BLaER1 (cell line): ENCODE measurements around the gene KAZN.

ENCODE experiments used
- H3K27ac ChIP-seq: shearing (Covaris generic); formaldehyde crosslinking; 2 replicates; pipeline ENCODE4 v1.8.1; 2022
- H3K27me3 ChIP-seq: shearing (Covaris generic); formaldehyde crosslinking; 2 replicates; pipeline ENCODE4 v1.8.1; 2022
- H3K36me3 ChIP-seq: shearing (Covaris generic); formaldehyde crosslinking; 2 replicates; pipeline ENCODE4 v1.8.1; 2022
- H3K4me1 ChIP-seq: shearing (Covaris generic); formaldehyde crosslinking; 2 replicates; pipeline ENCODE4 v1.8.1; 2022
- H3K4me2 ChIP-seq: shearing (Covaris generic); formaldehyde crosslinking; 2 replicates; pipeline ENCODE4 v1.8.1; 2022
- H3K4me3 ChIP-seq: shearing (Covaris generic); formaldehyde crosslinking; 2 replicates; pipeline ENCODE4 v1.8.1; 2022
- H3K9ac ChIP-seq: shearing (Covaris generic); formaldehyde crosslinking; 2 replicates; pipeline ENCODE4 v1.8.1; 2022
- H3K9me3 ChIP-seq: shearing (Covaris generic); formaldehyde crosslinking; 2 replicates; pipeline ENCODE4 v1.8.1; 2022
- H4K20me1 ChIP-seq: shearing (Covaris generic); formaldehyde crosslinking; 2 replicates; pipeline ENCODE4 v1.8.1; 2022
- Cebpa-rat ChIP-seq: shearing (Covaris generic); IDR thresholded peaks from 2 replicates; pipeline ENCODE4 v1.8.1; 2022

KAZN gene

GRCh38 chr1:15122331-15122730 is 523.8 kb downstream of the KAZN start:
- no peaks in the 10 kb centered on the region for H3K27me3 ChIP-seq
- no peak overlapping the region for H3K4me3 ChIP-seq
- no peak overlapping the region for H3K9ac ChIP-seq
- no peak for TF ChIP-seq Cebpa-rat
- no peaks in the 10 kb centered on the region for H4K20me1 ChIP-seq
- H3K9me3 ChIP-seq: no peaks in the 10 kb centered on the region
- H3K4me2 ChIP-seq: no peak overlapping the region
- H3K27ac ChIP-seq: no peak overlapping the region
- no peaks in the 10 kb centered on the region for H3K36me3 ChIP-seq
- no peaks in the 10 kb centered on the region for H3K4me1 ChIP-seq

GRCh38 chr1:15123270-15123669 is 524.8 kb downstream of the KAZN start:
- Histone ChIP-seq H3K27me3 (no peaks in the 10 kb centered on the region), H3K36me3 (no peaks in the 10 kb centered on the region), H4K20me1 (no peaks in the 10 kb centered on the region), H3K27ac (no peak overlapping the region), H3K4me1 (no peaks in the 10 kb centered on the region), H3K4me2 (no peak overlapping the region), H3K9me3 (no peaks in the 10 kb centered on the region), H3K4me3 (no peak overlapping the region), H3K9ac (no peak overlapping the region)
- no peak for TF ChIP-seq Cebpa-rat

GRCh38 chr1:15123925-15124324 is 525.4 kb downstream of the KAZN start:
- no peaks in the 10 kb centered on the region for H3K9me3 ChIP-seq
- H3K36me3 ChIP-seq: no peaks in the 10 kb centered on the region
- no peak overlapping the region for H3K27ac ChIP-seq
- no peaks in the 10 kb centered on the region for H4K20me1 ChIP-seq
- no peaks in the 10 kb centered on the region for H3K27me3 ChIP-seq
- H3K9ac ChIP-seq: no peak overlapping the region
- no peak overlapping the region for H3K4me3 ChIP-seq
- no peak for TF ChIP-seq Cebpa-rat
- H3K4me2 ChIP-seq: no peak overlapping the region
- H3K4me1 ChIP-seq: peaks cover 4% of the 10 kb centered on the region

- H3K27me3 ChIP-seq: no peaks in the 10 kb centered on the region
- no peak overlapping the region for H3K4me2 ChIP-seq
- H3K4me1 ChIP-seq: peaks cover 9% of the 10 kb centered on the region
- no peaks in the 10 kb centered on the region; the same call in 1 of the 2 replicates for H3K9me3 ChIP-seq
- no peaks in the 10 kb centered on the region for H4K20me1 ChIP-seq
- H3K27ac ChIP-seq: no peak overlapping the region
- no peak overlapping the region for H3K9ac ChIP-seq
- H3K36me3 ChIP-seq: no peaks in the 10 kb centered on the region
- no peak for TF ChIP-seq Cebpa-rat
- H3K4me3 ChIP-seq: no peak overlapping the region
These were observed 526.0 kb downstream of the KAZN start for GRCh38 chr1:15124362-15125100.

- Histone ChIP-seq H4K20me1 (no peaks in the 10 kb centered on the region), H3K9me3 (peaks cover 7% of the 10 kb centered on the region), H3K4me2 (no peak overlapping the region), H3K27me3 (no peaks in the 10 kb centered on the region), H3K36me3 (no peaks in the 10 kb centered on the region), H3K27ac (no peak overlapping the region), H3K4me1 (peaks cover 9% of the 10 kb centered on the region), H3K4me3 (no peak overlapping the region), H3K9ac (no peak overlapping the region)
- TF ChIP-seq Cebpa-rat: no peak
These were observed 526.7 kb downstream of the KAZN start for GRCh38 chr1:15125101-15125745.

- H3K9ac ChIP-seq: no peak overlapping the region
- no peaks in the 10 kb centered on the region for H3K27me3 ChIP-seq
- peaks cover 9% of the 10 kb centered on the region for H3K9me3 ChIP-seq
- H3K4me1 ChIP-seq: peaks cover 9% of the 10 kb centered on the region
- no peaks in the 10 kb centered on the region for H3K36me3 ChIP-seq
- no peaks in the 10 kb centered on the region for H4K20me1 ChIP-seq
- no peak for TF ChIP-seq Cebpa-rat
- no peak overlapping the region for H3K4me3 ChIP-seq
- no peak overlapping the region for H3K27ac ChIP-seq
- H3K4me2 ChIP-seq: no peak overlapping the region
These were observed 529.6 kb downstream of the KAZN start for GRCh38 chr1:15128077-15128476.

- Histone ChIP-seq H3K4me3 (no peak overlapping the region), H3K4me1 (peaks cover 9% of the 10 kb centered on the region), H3K4me2 (peak overlapping the region; percentile 42), H3K27me3 (no peaks in the 10 kb centered on the region), H4K20me1 (no peaks in the 10 kb centered on the region), H3K9me3 (peaks cover 9% of the 10 kb centered on the region), H3K36me3 (no peaks in the 10 kb centered on the region), H3K9ac (no peak overlapping the region), H3K27ac (no peak overlapping the region)
- TF ChIP-seq Cebpa-rat: no peak
These were observed 530.2 kb downstream of the KAZN start for GRCh38 chr1:15128520-15129313.

- Histone ChIP-seq H3K4me1 (peaks cover 9% of the 10 kb centered on the region), H3K9me3 (peaks cover 9% of the 10 kb centered on the region), H3K4me3 (no peak overlapping the region), H4K20me1 (no peaks in the 10 kb centered on the region), H3K27ac (no peak overlapping the region), H3K36me3 (no peaks in the 10 kb centered on the region), H3K27me3 (no peaks in the 10 kb centered on the region), H3K9ac (no peak overlapping the region), H3K4me2 (no peak overlapping the region)
- no peak for TF ChIP-seq Cebpa-rat
These were observed 531.5 kb downstream of the KAZN start for GRCh38 chr1:15129944-15130343.

- Histone ChIP-seq H3K27ac (no peak overlapping the region), H3K9ac (no peak overlapping the region), H3K4me2 (no peak overlapping the region), H3K9me3 (peaks cover 9% of the 10 kb centered on the region), H4K20me1 (no peaks in the 10 kb centered on the region), H3K4me1 (peaks cover 9% of the 10 kb centered on the region), H3K36me3 (no peaks in the 10 kb centered on the region), H3K27me3 (no peaks in the 10 kb centered on the region), H3K4me3 (no peak overlapping the region)
- TF ChIP-seq Cebpa-rat: no peak
These were observed 532.1 kb downstream of the KAZN start for GRCh38 chr1:15130607-15131006.

- Histone ChIP-seq H3K4me2 (no peak overlapping the region), H3K27me3 (no peaks in the 10 kb centered on the region), H3K4me3 (no peak overlapping the region), H3K9ac (no peak overlapping the region), H3K36me3 (no peaks in the 10 kb centered on the region), H4K20me1 (no peaks in the 10 kb centered on the region), H3K4me1 (peaks cover 9% of the 10 kb centered on the region), H3K27ac (no peak overlapping the region), H3K9me3 (peaks cover 9% of the 10 kb centered on the region)
- no peak for TF ChIP-seq Cebpa-rat
These were observed 534.5 kb downstream of the KAZN start for GRCh38 chr1:15132965-15133364.
